NOMO-1 treated with DMSO at 0.1 percent for 48 hours (cell line): ENCODE results near the gene MYBBP1A.

Experiments used
- DNase-seq: peaks from one replicate; lab custom pipeline; 2025; ENCODE audit not compliant: unreplicated experiment; lab: John Stamatoyannopoulos, UW

The MYBBP1A gene

DNA sequence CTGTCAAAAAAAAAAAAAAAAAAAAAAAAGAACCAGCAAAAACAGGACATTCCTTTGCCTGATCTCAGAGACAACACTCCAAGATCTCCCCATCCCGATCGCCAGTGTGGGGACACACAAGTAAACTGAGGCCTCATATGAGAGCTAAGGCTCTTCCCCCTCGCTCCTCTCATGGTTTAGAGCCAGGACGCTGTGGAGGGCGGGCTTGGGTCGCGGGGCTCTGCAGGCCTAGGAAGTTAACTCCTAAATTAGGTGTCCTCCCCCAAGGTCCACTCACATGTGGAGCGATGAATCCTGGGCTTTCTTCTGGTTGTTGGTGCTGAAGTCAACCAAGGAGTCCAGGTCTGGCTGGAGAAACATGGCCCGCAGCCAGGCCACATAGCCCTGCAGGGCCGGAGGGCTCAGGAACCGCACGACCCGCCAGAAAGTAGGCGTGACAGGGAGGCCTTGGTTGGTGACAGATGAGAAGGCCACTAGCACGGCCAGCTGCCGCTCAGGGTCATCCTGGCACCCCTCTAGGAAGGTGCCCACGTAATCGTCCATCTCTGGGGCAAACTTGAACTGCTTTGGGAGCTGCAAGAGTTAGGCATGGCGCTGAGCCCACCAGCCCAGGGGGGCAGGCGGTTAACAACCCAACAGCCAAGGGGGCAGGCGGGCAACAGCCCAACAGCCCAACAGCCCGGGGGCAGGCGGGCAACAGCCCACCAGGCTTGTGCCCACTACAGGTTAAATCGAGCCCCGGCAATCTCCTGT is 5.2 kb downstream of the MYBBP1A start:
- DNase-seq, result no peak

DNA sequence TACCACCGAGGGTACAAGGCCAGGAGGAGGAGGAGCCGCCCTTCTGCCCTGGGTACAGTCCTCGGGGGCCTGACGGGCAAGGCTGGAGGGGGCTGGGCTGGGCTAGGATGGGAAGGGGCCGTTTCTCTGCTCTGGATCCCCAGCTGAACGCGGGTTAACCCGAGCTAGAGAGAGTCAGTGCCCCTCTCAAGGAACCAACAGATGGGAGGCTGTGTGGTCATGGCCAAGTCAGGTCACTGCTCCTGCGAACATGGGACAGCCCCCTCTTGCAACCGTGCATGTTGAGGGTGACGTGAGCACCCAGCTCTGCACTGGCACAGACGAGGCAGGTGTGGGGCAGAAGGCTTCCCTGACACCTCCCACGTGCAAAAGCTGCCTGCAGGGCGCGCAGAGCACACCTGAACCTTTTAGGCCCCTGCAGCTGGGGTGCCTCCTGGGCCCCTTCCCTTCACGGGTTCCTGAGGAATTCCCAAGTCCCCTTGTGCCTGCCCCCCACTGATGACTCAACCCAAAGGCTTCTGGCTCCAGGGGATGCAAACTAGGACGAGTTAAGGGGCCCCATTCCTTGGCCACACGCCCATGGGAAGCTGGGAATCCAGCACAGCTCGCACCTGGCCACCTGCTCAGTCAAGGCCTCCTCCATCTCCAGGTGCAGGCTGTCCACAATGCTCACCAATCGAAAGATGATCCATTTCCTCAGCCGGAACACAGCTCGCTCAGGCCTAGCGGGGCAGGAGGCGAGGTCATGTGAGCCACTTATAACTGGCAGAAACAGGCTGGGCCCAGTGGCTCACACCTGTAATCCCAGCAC is 6.3 kb downstream of the MYBBP1A start:
- DNase-seq, result no peak

DNA sequence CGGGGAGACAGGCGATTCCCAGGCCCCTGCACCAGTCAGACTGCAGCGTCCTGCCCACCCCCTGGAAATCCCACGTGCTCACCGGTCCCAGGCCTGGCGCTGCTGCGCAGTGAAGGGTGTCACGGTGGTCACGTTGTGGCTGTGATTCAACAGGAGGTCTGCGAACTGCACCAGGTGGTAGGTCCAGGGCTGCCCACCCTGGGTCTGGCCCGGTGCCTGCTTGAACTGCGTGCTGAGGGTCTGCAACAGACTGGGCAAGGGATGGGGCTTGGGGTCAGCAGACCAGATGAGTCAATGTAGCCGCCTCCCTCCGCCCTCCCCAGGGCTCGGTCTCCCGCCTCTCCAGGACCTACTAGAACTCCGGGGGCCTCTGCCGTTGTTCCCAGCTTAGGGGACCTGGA is 7.1 kb downstream of the MYBBP1A start:
- DNase-seq, result no peak

- DNase-seq, result no peak
Measured at GRCh38 chr17:4547118-4547906, 7.9 kb downstream of the MYBBP1A start.

- DNase-seq, result no peak
Measured at GRCh38 chr17:4545217-4545951, 9.8 kb downstream of the MYBBP1A start.

- no peak for DNase-seq
Measured at GRCh38 chr17:4544951-4545216, 10.3 kb downstream of the MYBBP1A start.

DNA sequence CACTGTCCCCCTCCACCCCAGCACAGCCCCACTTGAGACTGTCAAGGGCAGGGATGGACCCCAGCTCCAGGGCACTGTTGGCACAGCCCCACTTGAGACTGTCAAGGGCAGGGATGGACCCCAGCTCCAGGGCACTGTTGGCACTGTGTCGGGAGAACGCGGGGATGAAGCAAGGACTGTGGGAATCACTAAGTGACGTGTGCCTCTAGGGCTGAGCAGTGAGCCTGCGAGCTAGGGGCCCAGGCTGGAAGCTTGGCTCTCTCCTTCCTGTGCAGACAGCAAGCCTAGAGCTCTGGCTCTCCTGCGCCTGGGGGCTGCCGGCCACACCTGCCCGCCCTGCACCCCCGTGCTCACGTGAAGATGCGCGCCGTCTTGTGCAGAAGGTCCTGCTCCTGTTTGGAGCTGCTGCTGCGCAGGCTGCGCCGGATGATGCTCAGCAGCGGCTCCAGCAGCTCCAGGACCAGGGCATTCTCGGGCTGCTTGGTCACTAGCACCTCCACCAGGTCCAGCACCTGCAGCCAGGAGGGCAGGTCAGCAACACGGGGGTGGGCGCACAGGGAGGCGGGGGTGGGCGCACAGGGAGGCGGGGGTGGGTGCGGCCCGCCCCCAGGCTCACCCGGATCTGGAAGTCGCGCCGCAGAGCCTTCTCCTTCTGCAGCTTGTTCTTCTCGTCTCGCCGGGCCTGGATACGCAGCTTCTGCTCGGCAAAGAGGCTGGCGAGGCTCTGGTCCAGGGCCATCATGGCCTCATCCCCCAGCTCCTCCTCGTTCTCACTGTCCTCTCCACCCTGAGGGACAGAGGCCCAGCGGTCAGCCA is 10.8 kb downstream of the MYBBP1A start:
- DNase-seq, result no peak

- no peak for DNase-seq
Measured at GRCh38 chr17:4543557-4544026, 11.6 kb downstream of the MYBBP1A start.

DNA sequence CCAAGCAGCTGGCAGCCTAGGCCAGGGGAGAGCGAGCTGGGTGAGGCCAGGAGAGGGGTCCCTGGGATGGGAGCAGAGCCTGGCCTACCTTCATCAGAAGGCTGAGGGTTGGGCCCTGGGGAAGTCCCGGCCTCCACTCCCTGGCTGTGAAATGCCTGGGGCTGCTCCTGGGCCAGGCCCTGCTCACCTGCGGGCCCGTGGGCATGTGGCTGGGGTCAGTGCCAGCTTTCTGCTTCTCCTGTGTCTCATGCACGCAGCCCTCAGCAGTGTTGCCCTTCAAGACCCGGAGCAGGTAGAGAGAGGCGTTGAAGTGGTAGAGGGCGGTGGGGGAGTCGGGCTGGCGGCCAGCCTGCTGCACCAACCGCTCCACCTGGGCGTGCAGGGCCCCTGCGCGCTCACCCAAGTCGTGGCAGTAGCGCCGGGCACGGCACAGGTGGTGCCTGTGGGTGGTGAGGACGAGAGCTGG is 12.4 kb downstream of the MYBBP1A start:
- no peak for DNase-seq

DNA sequence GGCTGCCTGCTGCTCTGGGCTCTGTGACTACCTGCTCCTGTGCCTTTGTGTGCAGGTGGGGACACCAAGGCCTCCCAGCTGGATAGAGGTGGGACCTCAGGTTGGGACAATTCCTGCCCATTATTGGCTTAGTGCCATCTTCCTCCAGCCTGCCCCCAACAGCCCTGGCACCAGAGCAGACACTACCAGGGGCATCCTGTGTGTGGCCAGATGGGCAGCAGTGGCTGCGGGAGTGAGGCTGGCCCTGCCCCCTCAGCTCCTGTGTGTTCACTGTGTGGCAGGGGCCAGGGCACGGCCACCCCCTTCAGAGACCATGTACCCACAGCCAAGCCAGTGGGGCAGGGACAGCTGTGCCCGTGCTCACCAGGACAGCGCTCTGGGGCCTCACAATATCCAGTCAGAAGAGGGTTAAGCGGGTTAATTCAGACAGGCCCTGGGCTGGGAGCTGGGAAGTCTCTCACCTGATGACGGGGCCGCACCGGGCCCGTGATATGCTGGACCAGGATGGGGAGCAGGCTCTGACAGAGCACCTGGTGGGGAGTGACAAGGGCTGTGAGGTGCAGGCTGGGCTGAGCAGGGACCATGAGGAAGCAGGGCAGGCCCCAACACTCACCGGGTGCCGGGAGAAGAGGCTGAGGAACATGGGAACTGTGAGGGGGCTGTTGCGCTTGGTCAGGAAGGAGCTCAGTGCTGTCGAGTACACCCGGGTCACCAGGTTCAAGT is 13.0 kb downstream of the MYBBP1A start:
- no peak for DNase-seq

GRCh38 chr17:4541328-4542002 is 13.7 kb downstream of the MYBBP1A start:
- DNase-seq, result no peak

GRCh38 chr17:4540687-4541327 is 14.4 kb downstream of the MYBBP1A start:
- DNase-seq, result no peak

DNA sequence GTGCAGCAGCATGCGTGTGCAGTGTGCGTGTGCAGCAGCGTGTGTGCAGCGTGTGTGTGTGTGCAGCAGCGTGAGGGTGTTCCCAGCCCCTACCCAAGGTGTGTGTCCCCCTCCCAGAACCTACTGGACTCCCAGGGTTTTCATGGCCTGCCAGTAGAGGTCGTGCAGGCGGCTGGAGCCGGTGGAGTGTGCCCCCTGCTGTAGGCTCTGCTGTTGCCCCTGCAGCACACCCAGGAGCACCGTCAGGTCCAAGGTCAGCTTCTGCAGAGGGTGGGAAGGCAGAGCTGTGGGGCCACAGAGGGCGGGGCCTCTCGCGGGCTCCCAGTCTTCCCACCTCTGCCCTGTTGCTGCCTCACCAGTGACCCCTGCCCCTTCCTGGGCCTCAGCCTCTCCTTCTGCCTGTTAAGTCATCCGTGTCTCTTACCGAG is 14.9 kb downstream of the MYBBP1A start:
- DNase-seq, result no peak

GRCh38 chr17:4539576-4540223 is 15.5 kb downstream of the MYBBP1A start:
- DNase-seq, result no peak

GRCh38 chr17:4539025-4539424 is 16.2 kb downstream of the MYBBP1A start:
- DNase-seq, result no peak

DNA sequence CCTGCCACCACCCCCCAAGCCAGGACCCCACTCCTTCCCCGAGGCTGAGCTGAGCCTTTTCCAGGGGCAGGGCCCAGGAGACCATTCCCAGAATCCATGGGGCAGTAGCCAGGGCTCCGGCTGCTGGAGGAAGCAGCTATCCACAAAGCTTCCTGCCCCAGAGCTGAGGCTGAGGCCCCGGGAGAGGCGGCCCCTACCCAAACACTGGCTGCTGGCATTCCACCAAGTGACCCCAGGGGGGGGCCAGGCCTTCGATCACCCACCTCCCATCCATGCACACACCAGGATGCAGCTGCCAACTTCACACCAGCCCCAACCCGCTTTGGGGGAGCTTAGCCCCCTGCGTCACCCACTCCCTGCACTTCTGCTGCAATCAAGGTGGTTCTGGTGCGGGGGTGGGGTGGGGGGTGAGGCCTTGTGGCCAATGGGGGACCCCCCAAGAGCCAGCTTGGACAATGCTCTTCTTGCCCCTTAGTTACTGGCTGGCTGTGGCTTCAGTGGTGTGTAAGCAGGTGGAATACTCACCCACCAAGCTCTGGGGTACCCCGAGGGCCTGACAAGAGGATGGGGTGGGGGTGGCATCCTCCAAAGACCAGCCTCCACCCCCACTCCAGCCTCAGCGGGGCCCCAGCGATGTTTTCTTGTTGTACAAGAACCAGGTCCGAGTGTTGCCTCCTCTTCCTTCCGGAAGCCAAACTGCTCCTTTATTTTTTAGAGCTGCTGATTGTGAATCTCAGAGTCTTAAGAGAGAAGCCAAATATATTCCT is 16.8 kb downstream of the MYBBP1A start:
- no peak for DNase-seq
